A673 (cell line): ENCODE data around the gene PCCA.

ENCODE experiments used
- EZH2 ChIP-seq: fragments of 200-600 bp; sonication (generic); IDR thresholded peaks from 2 replicates; pipeline ENCODE4 v1.6.1; 2017; ENCODE audit warnings: borderline replicate concordance, low read depth, mild to moderate bottlenecking, mixed read lengths, antibody characterized with exemption, low read length; ENCODE audit not compliant: poor library complexity, severe bottlenecking
- TF ChIP-seq, protein P1 (sequence below): fragments of 300-800, 200-600 bp; sonication (generic); conservative IDR thresholded peaks from 2 replicates; pipeline ENCODE4 v1.5.1; 2017; ENCODE audit warnings: low read depth, mild to moderate bottlenecking, antibody characterized with exemption, low read length, moderate library complexity, mixed read lengths

GRCh38 chr13:100399455-100399854, 310.6 kb downstream of the PCCA start:
- TF ChIP-seq, protein P1, sequence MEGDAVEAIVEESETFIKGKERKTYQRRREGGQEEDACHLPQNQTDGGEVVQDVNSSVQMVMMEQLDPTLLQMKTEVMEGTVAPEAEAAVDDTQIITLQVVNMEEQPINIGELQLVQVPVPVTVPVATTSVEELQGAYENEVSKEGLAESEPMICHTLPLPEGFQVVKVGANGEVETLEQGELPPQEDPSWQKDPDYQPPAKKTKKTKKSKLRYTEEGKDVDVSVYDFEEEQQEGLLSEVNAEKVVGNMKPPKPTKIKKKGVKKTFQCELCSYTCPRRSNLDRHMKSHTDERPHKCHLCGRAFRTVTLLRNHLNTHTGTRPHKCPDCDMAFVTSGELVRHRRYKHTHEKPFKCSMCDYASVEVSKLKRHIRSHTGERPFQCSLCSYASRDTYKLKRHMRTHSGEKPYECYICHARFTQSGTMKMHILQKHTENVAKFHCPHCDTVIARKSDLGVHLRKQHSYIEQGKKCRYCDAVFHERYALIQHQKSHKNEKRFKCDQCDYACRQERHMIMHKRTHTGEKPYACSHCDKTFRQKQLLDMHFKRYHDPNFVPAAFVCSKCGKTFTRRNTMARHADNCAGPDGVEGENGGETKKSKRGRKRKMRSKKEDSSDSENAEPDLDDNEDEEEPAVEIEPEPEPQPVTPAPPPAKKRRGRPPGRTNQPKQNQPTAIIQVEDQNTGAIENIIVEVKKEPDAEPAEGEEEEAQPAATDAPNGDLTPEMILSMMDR, result no peak
- no peak for TF ChIP-seq EZH2
